Fibroblast of skin of scalp (primary cell): Measurements from ENCODE around the gene CELA2B.
A peak's percentile ranks its signal among the peaks of the same experiment; 100 is the strongest.
"Not testable (repeated sequence)": the region's sequence is repeated elsewhere in the genome, so short reads cannot be mapped to it uniquely, and the experiment has no call there.

Experiments
- DNase-seq: peaks from one replicate; pipeline ENCODE4 v3.0.0-alpha.2; 2013

Gene CELA2B

GRCh38 chr1:15445390-15446122, 30.3 kb upstream of the CELA2B start:
- DNase-seq, result no peak

GRCh38 chr1:15446212-15446611, 29.7 kb upstream of the CELA2B start:
- no peak for DNase-seq

- no peak for DNase-seq
Measured at GRCh38 chr1:15448877-15449462, 26.9 kb upstream of the CELA2B start.

GRCh38 chr1:15449567-15449966, 26.3 kb upstream of the CELA2B start:
- no peak for DNase-seq

GRCh38 chr1:15451014-15451722, 24.7 kb upstream of the CELA2B start:
- DNase-seq, result no peak

GRCh38 chr1:15452216-15452615, 23.7 kb upstream of the CELA2B start:
- DNase-seq, result no peak

- no peak for DNase-seq
Measured at GRCh38 chr1:15452866-15453571, 22.9 kb upstream of the CELA2B start.

- peak; percentile 33 for DNase-seq
Measured at GRCh38 chr1:15453734-15454133, 22.2 kb upstream of the CELA2B start.

GRCh38 chr1:15454256-15454655, 21.6 kb upstream of the CELA2B start:
- peak; percentile 64 for DNase-seq

- no peak for DNase-seq
Measured at GRCh38 chr1:15455522-15455921, 20.4 kb upstream of the CELA2B start.

- DNase-seq, result no peak
Measured at GRCh38 chr1:15456313-15456954, 19.5 kb upstream of the CELA2B start, which contains the start of gene CELA2A. Gene CELA2A, plus strand, starts transcription at chr1:15456732. Its CDS starts 22 bp downstream, at chr1:15456754.

- DNase-seq, result no peak
Measured at GRCh38 chr1:15457585-15457984, 18.3 kb upstream of the CELA2B start.

- DNase-seq, result not testable (repeated sequence)
Measured at GRCh38 chr1:15458388-15458787, 17.5 kb upstream of the CELA2B start.

- peak; percentile 45 for DNase-seq
Measured at GRCh38 chr1:15459771-15460707, 15.9 kb upstream of the CELA2B start.

GRCh38 chr1:15460708-15461095, 15.2 kb upstream of the CELA2B start:
- no peak for DNase-seq

GRCh38 chr1:15463064-15463800, 12.7 kb upstream of the CELA2B start:
- DNase-seq, result not testable (repeated sequence)

GRCh38 chr1:15463926-15464322, 12.0 kb upstream of the CELA2B start:
- not testable (repeated sequence) for DNase-seq

- DNase-seq, result no peak
Measured at GRCh38 chr1:15465674-15466073, 10.2 kb upstream of the CELA2B start.

GRCh38 chr1:15466955-15467625, 8.8 kb upstream of the CELA2B start:
- not testable (repeated sequence) for DNase-seq

- no peak for DNase-seq
Measured at GRCh38 chr1:15468145-15468544, 7.8 kb upstream of the CELA2B start.
